SK-N-SH (cell line): ENCODE measurements around the gene ARPC5. TPM values are rescaled to one million over a fixed set of nuclear protein-coding genes. Genes with fewer than 3 reads are reported as not detected.
A peak's percentile ranks its signal among the peaks of the same experiment; 100 is the strongest.

Experiments used
- CTCF ChIA-PET: fragments of 300-600, 350-600 bp; formaldehyde crosslinking; extraction: SDS; loops from one replicate; lab custom pipeline; 2021; lab: Yijun Ruan, JAX
- POLR2A ChIA-PET: fragments of 350-600 bp; sonication (Branson Sonifier 250); formaldehyde crosslinking; extraction: SDS; loops from one replicate; lab custom pipeline; 2020; ENCODE audit warnings: antibody characterized with exemption, inconsistent platforms; lab: Yijun Ruan, JAX
- DNase-seq: peaks from one replicate; pipeline ENCODE4 v3.0.0; 2012
- H2AFZ ChIP-seq: fragments of 200-600 bp; sonication (generic); 2 replicates; pipeline ENCODE4 v1.8.1; 2016; ENCODE audit warnings: antibody characterized with exemption, mild to moderate bottlenecking, low read depth
- H3F3A ChIP-seq: fragments of 200-600 bp; sonication (generic); replicated peaks from 2 replicates; pipeline ENCODE3; 2016; ENCODE audit warnings: antibody characterized with exemption, mild to moderate bottlenecking; ENCODE audit not compliant: insufficient read depth
- H3K27ac ChIP-seq, 2 experiments: fragments of 200-500 bp in 1 of 2; fragments of 200-600 bp in 1 of 2; sonication (Bioruptor generic) in 1 of 2; sonication (generic), shearing (Covaris generic) in 1 of 2; 2 replicates each; pipeline versions ENCODE4 v1.5.1 to v1.6.1; 2014 to 2016; ENCODE audit warnings: low read depth in 2 of 2, inconsistent platforms in 1 of 2, low read length in 1 of 2, mild to moderate bottlenecking in 1 of 2, mixed read lengths in 1 of 2
- H3K27me3 ChIP-seq: fragments of 200-600 bp; sonication (generic), shearing (Covaris generic); 2 replicates; pipeline ENCODE4 v1.6.1; 2016; ENCODE audit warnings: mixed run types; ENCODE audit not compliant: insufficient read depth
- H3K36me3 ChIP-seq, 2 experiments: fragments of 200-500 bp in 1 of 2; fragments of 200-600 bp in 1 of 2; sonication (Bioruptor generic) in 1 of 2; sonication (generic) in 1 of 2; replicated peaks in 1 of 2; 2 replicates each; pipeline versions ENCODE3 to v1.5.1; 2014 to 2016; ENCODE audit warnings: low read length in 1 of 2, mild to moderate bottlenecking in 1 of 2; ENCODE audit not compliant: insufficient read depth in 2 of 2, control insufficient read depth in 1 of 2
- H3K4me1 ChIP-seq, 2 experiments: fragments of 200-500 bp in 1 of 2; fragments of 200-600 bp in 1 of 2; sonication (Bioruptor generic) in 1 of 2; sonication (generic), shearing (Covaris generic) in 1 of 2; 2 replicates each; pipeline versions ENCODE4 v1.5.1 to v1.6.1; 2014 to 2016; ENCODE audit warnings: low read depth in 1 of 2, low read length in 1 of 2, mixed run types in 1 of 2; ENCODE audit not compliant: insufficient read depth in 2 of 2, control insufficient read depth in 1 of 2
- H3K4me2 ChIP-seq: fragments of 200-600 bp; sonication (generic), shearing (Covaris generic); 2 replicates; pipeline ENCODE4 v1.6.1; 2017; ENCODE audit warnings: mixed run types
- H3K4me3 ChIP-seq, 2 experiments: fragments of 200-500 bp in 1 of 2; fragments of 200-600 bp in 1 of 2; sonication (Bioruptor generic) in 1 of 2; sonication (generic), shearing (Covaris generic) in 1 of 2; 2 replicates each; pipeline versions ENCODE4 v1.5.1 to v1.8.1; 2014 to 2016; ENCODE audit warnings: low read depth in 2 of 2, inconsistent platforms in 1 of 2, low read length in 1 of 2, mild to moderate bottlenecking in 1 of 2, mixed read lengths in 1 of 2, moderate library complexity in 1 of 2
- H3K79me2 ChIP-seq: fragments of 200-600 bp; sonication (generic); 2 replicates; pipeline ENCODE4 v1.8.1; 2017; ENCODE audit warnings: mild to moderate bottlenecking; ENCODE audit not compliant: insufficient read depth
- H3K9ac ChIP-seq: fragments of 200-600 bp; sonication (generic); 2 replicates; pipeline ENCODE4 v1.6.1; 2017; ENCODE audit warnings: mixed run types
- H3K9me2 ChIP-seq: fragments of 200-600 bp; sonication (generic); 2 replicates; pipeline ENCODE4 v1.6.1; 2017; ENCODE audit warnings: mixed run types
- H3K9me3 ChIP-seq: fragments of 200-600 bp; sonication (generic); 2 replicates; pipeline ENCODE4 v1.6.1; 2017; ENCODE audit warnings: mixed run types, mild to moderate bottlenecking, moderate library complexity
- H4K20me1 ChIP-seq: fragments of 200-600 bp; sonication (generic); 2 replicates; pipeline ENCODE4 v1.6.1; 2017; ENCODE audit warnings: mild to moderate bottlenecking, mixed run types; ENCODE audit not compliant: insufficient read depth
- CHD2 ChIP-seq: fragments of 150-350 bp; IDR thresholded peaks from 2 replicates; pipeline ENCODE4 v1.6.1; 2018; ENCODE audit warnings: low read length; ENCODE audit not compliant: partially characterized antibody
- CTCF ChIP-seq: fragments of 200-600 bp; sonication (generic); IDR thresholded peaks from 2 replicates; pipeline ENCODE4 v1.6.1; 2017; ENCODE audit warnings: antibody characterized with exemption, mild to moderate bottlenecking, moderate library complexity
- FOXM1 ChIP-seq: IDR thresholded peaks from 2 replicates; pipeline ENCODE4 v1.4.0; 2012; ENCODE audit warnings: low read depth, mild to moderate bottlenecking
- GABPA ChIP-seq: IDR thresholded peaks from 2 replicates; pipeline ENCODE4 v1.4.0; 2012; ENCODE audit warnings: low read depth, mild to moderate bottlenecking
- IRF3 ChIP-seq: fragments of 150-350 bp; IDR thresholded peaks from 2 replicates; pipeline ENCODE4 v1.6.1; 2016; ENCODE audit warnings: mild to moderate bottlenecking, low read depth, low read length
- MEF2A ChIP-seq: IDR thresholded peaks from 2 replicates; pipeline ENCODE4 v1.4.0; 2012; ENCODE audit warnings: low read depth, borderline replicate concordance
- MXI1 ChIP-seq: IDR thresholded peaks from 2 replicates; pipeline ENCODE4 v1.6.1; 2012; ENCODE audit warnings: mild to moderate bottlenecking, low read depth, low read length, improper control_type of control experiment
- NFIC ChIP-seq: IDR thresholded peaks from 2 replicates; pipeline ENCODE4 v1.4.0; 2012; ENCODE audit warnings: borderline replicate concordance
- NRF1 ChIP-seq: IDR thresholded peaks from 2 replicates; pipeline ENCODE4 v1.6.1; 2012; ENCODE audit warnings: low read depth, mild to moderate bottlenecking, low read length
- PBX3 ChIP-seq: IDR thresholded peaks from 2 replicates; pipeline ENCODE4; 2012
- POLR2AphosphoS5 ChIP-seq: IDR thresholded peaks from 2 replicates; pipeline ENCODE4 v1.6.1; 2012; ENCODE audit warnings: low read depth, low read length
- RCOR1 ChIP-seq: fragments of 150-350 bp; IDR thresholded peaks from 2 replicates; pipeline ENCODE4 v1.6.1; 2017; ENCODE audit warnings: antibody characterized with exemption, low read length
- REST ChIP-seq: IDR thresholded peaks from 2 replicates; pipeline ENCODE4 v1.6.1; 2012; ENCODE audit warnings: mild to moderate bottlenecking, low read depth, low read length, moderate library complexity
- RFX5 ChIP-seq: IDR thresholded peaks from 2 replicates; pipeline ENCODE4 v1.6.1; 2012; ENCODE audit warnings: mild to moderate bottlenecking, improper control_type of control experiment, low read length
- RXRA ChIP-seq: IDR thresholded peaks from 2 replicates; pipeline ENCODE4 v1.4.0; 2012; ENCODE audit warnings: low read depth, mild to moderate bottlenecking, borderline replicate concordance
- SIN3A ChIP-seq: IDR thresholded peaks from 2 replicates; pipeline ENCODE4 v1.6.1; 2012; ENCODE audit warnings: low read depth, mild to moderate bottlenecking, low read length, moderate library complexity, borderline replicate concordance
- SMC3 ChIP-seq: IDR thresholded peaks from 2 replicates; pipeline ENCODE4 v1.6.1; 2012; ENCODE audit warnings: low read depth, low read length, improper control_type of control experiment
- TAF1 ChIP-seq: IDR thresholded peaks from 2 replicates; pipeline ENCODE4 v1.6.1; 2012; ENCODE audit warnings: low read depth, mild to moderate bottlenecking, low read length, moderate library complexity, borderline replicate concordance
- TCF12 ChIP-seq: IDR thresholded peaks from 2 replicates; pipeline ENCODE4 v1.4.0; 2012
- TEAD4 ChIP-seq: IDR thresholded peaks from 2 replicates; pipeline ENCODE4 v1.4.0; 2012; ENCODE audit warnings: mild to moderate bottlenecking, borderline replicate concordance; ENCODE audit not compliant: insufficient read depth
- USF1 ChIP-seq: IDR thresholded peaks from 2 replicates; pipeline ENCODE4 v1.4.0; 2012; ENCODE audit warnings: low read depth, borderline replicate concordance
- USF2 ChIP-seq: fragments of 150-350 bp; IDR thresholded peaks from 2 replicates; pipeline ENCODE4 v1.6.1; 2017; ENCODE audit warnings: antibody characterized with exemption, low read length, low read depth, borderline replicate concordance
- YY1 ChIP-seq: IDR thresholded peaks from 2 replicates; pipeline ENCODE4 v1.4.0; 2012; ENCODE audit warnings: low read depth, mild to moderate bottlenecking
- WGBS: methylation state at CpG from one replicate; pipeline ENCODE4 v1.1.6; 2017; ENCODE audit warnings: low lambda C conversion rate; 5-methylcytosine and 5-hydroxymethylcytosine counted together
- polyA plus RNA-seq, 3 experiments: library from polyadenylated mRNA; depleted of rRNA; stranded (reverse); fragments of >200 nt; gene quantifications; 2 replicates each; pipeline ENCODE4 v1.2.3, GENCODE V29; 2012

The ARPC5 gene
- 66.8 and 97.6 TPM in 2 replicates for polyA plus RNA-seq (2012; rRNA removed)
- polyA plus RNA-seq (2012; cell fraction: cytosol; rRNA removed) = 112 and 139 TPM in 2 replicates
- 20.6 and 46.8 TPM in 2 replicates for polyA plus RNA-seq (2012; cell fraction: nucleus; rRNA removed)

GRCh38 chr1:183635606-183636333 is at the start of gene ARPC5:
Gene ARPC5 (minus strand): TSS chr1:183635783. CDS start chr1:183635659, 124 bp downstream.
- ChIA-PET CTCF (interaction anchor here (1.5 to 3.1 kb wide), 4 partner anchors 11 to 280 kb away, joined by 3 to 20 read pairs (median 10); no protein-coding TSS in a partner anchor), POLR2A (no interaction called here)
- no peaks in the 10 kb centered on the region for H3K9me3 ChIP-seq
- no peaks in the 10 kb centered on the region for H3K27me3 ChIP-seq
- peak within 1 kb of the TSS; percentile 83 for H3K4me2 ChIP-seq
- peak within 1 kb of the TSS; percentile 85 to 92 for H3K4me3 ChIP-seq
- H3K27ac ChIP-seq = peak within 1 kb of the TSS; percentile 82 to 94
- H3K9ac ChIP-seq = peak within 1 kb of the TSS; percentile 91
- H3K79me2 ChIP-seq = peaks cover 73% of the 10 kb centered on the region
- peaks cover 10 to 32% of the 10 kb centered on the region in 2 experiments; a peak in 3 of 4 replicates for H3K4me1 ChIP-seq
- H3K36me3 ChIP-seq = peaks cover 20 to 26% of the 10 kb centered on the region in 2 experiments
- H3K9me2 ChIP-seq = no peaks in the 10 kb centered on the region
- 0% methylated on average over 37 of the region's 65 CpGs for WGBS
- peaks cover 37% of the 10 kb centered on the region for H4K20me1 ChIP-seq
- H3F3A ChIP-seq = peaks cover 20% of the 10 kb centered on the region
- peak; percentile 93 for DNase-seq
- H2AFZ ChIP-seq = peak within 1 kb of the TSS; percentile 86
- no peak for TF ChIP-seq NFIC
- peak; percentile 93 for TF ChIP-seq POLR2AphosphoS5
- TF ChIP-seq SIN3A = peak; percentile 10; the same call in 1 of the 2 replicates
- TF ChIP-seq NRF1 = peak; percentile 93
- peak; percentile 13; the same call in 1 of the 2 replicates for TF ChIP-seq IRF3
- peak; percentile 95 for TF ChIP-seq USF1
- peak; percentile 29; the same call in 1 of the 2 replicates for TF ChIP-seq PBX3
- peak; percentile 4; the same call in 1 of the 2 replicates for TF ChIP-seq RCOR1
- 0 out of 2 replicates have a peak, but pooled peaks have one; percentile 36 for TF ChIP-seq REST
- no peak for TF ChIP-seq TEAD4
- TF ChIP-seq CHD2 = peak; percentile 11
- peak; percentile 81; the same call in 1 of the 2 replicates for TF ChIP-seq TAF1
- TF ChIP-seq FOXM1 = no peak
- TF ChIP-seq CTCF = no peak
- TF ChIP-seq MEF2A = no peak
- peak; percentile 83 for TF ChIP-seq USF2
- no peak for TF ChIP-seq TCF12
- TF ChIP-seq MXI1 = peak; percentile 76
- peak; percentile 62 for TF ChIP-seq RFX5
- no peak for TF ChIP-seq SMC3
- peak; percentile 63 for TF ChIP-seq GABPA
- TF ChIP-seq YY1 = no peak
- no peak for TF ChIP-seq RXRA
